ENCODE results near the gene MYOG. TPM values are rescaled to one million over a fixed set of nuclear protein-coding genes. Genes with fewer than 3 reads are reported as not detected.

MYOG gene
- total and polyA plus RNA-seq, 2 of the 13 experiments (the other 11 are each of a cell fraction or from before 2014, with no cell fraction given), result not detected

DNA sequence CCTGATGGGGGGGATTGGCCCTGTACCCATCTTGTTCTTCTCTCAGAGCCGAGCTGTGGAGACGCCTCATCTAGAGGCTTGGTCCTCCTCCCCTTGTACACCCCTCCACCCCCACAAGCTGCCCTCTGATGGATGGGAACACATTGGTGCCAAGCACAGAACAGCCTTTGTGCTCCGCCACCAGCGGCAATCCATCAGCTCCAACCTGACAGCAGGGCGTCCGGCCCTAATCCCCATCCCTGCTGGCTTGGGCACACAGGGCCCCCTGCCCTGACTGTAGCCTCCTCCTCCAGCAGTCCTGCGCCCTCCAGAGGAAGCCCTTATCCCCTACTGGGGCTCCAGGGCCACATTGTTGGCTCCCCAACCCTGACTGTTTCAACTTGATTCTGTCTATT lies 3.8 kb upstream of the MYOG start:
- CTCF ChIA-PET (ENCODE audit: low intra/inter-chr PET ratio, low total read pairs), result no interaction called here
- ATAC-seq, result no peak

DNA sequence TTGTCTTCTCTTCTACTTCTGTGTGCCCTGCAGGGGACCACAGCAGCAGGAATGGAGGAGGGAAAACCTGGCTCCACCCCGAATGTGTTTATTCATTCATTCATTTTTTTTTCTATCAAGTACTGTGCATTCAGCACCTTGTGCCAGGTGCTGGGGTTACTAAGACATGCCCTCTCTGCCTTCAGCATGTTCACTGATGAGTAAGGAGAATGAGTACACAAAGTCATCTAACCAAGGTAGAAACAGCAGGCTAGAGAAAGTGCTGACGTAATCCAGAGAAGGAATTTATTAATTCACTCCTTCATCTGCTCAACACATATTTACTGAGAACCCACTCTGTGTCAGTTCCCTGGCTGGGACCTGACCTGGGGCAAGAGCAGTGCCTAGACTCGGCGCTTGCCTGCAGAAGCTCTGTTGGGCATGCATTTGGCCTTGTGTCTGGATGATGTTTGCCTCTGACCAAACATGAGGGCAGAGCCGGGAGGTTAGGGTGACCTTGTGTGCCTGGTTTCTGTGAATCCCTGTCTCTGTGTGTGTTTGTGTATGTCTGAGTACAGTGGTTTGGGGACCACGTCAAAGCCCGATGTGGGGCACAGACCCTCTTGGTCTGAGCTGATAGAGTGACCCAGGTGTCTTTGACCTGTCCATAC lies 3.3 kb upstream of the MYOG start:
- 15% methylated on average over 3 of the region's 7 CpGs for WGBS (ENCODE audit: low lambda C conversion rate)
- TF ChIP-seq ATF7 (IDR thresholded peaks at IDR 0.05) (peak; percentile 32; the same call in 1 of the 2 replicates), ATF7 (CRISPR knock-in tag; IDR thresholded peaks at IDR 0.05) (no peak), THAP11 (CRISPR knock-in tag; IDR thresholded peaks at IDR 0.05) (no peak), KAT8 (CRISPR knock-in tag; IDR thresholded peaks at IDR 0.05) (no peak), ZNF205 (CRISPR knock-in tag; IDR thresholded peaks at IDR 0.05) (no peak)

More for the DNA sequence above, 3.8 kb upstream of the MYOG start:
- H3K27me3 ChIP-seq (ENCODE audit: control insufficient read depth in 1 of 2, insufficient read depth in 2 of 2, low read length in 2 of 2), result peaks cover 3 to 14% of the 10 kb centered on the region in 2 experiments; a peak in 4 of 5 replicates
- no peaks in the 10 kb centered on the region for H3K36me3 ChIP-seq (replicated peaks in 1 of 2; ENCODE audit: control insufficient read depth in 1 of 2, insufficient read depth in 2 of 2, low read length in 2 of 2)
- intact Hi-C loops (cut with micrococcal nuclease; ENCODE audit: unreplicated experiment) (no loop called here), in situ Hi-C loops (cut with HindIII; ENCODE audit: extremely low pct_ligation_motif_present, low pct_unique_long_range_greater_than_20kb) (no loop called here)
- BruUV-seq (replicated peaks), result no TSS peak
- H4K20me1 ChIP-seq (ENCODE audit: insufficient read depth, low read length), result no peaks in the 10 kb centered on the region
- DNase-seq (ENCODE audit: low spot score) (no peak), FAIRE-seq (no peak)
- WGBS (ENCODE audit: low lambda C conversion rate), result 41% methylated on average over 5 of the region's 7 CpGs
- no peak overlapping the region for H3K4me3 ChIP-seq (replicated peaks in 1 of 3; ENCODE audit: insufficient read depth in 1 of 3, low read depth in 2 of 3, low read length in 3 of 3)
- POLR2A ChIA-PET, result no interaction called here
- H3K27ac ChIP-seq (ENCODE audit: extremely low read length, insufficient read depth, low read length), result no peak overlapping the region
- H3K79me2 ChIP-seq (ENCODE audit: insufficient read depth, low read length), result no peaks in the 10 kb centered on the region
- H3K4me2 ChIP-seq (ENCODE audit: low read depth, low read length), result no peak overlapping the region
- peaks cover 5% of the 10 kb centered on the region; the same call in 1 of the 2 replicates for H3K9me3 ChIP-seq (ENCODE audit: low read length)
- H3K9ac ChIP-seq (ENCODE audit: insufficient read depth, low read depth, low read length), result no peak overlapping the region
- no peaks in the 10 kb centered on the region for H3K4me1 ChIP-seq (ENCODE audit: insufficient read depth, low read length)
- TF ChIP-seq ZNF333 (CRISPR knock-in tag; IDR thresholded peaks at IDR 0.05; ENCODE audit: borderline replicate concordance), result no peak
- TF ChIP-seq DNMT1 (CRISPR knock-in tag; IDR thresholded peaks at IDR 0.05), result no peak
- no peak for TF ChIP-seq ZBTB1 (CRISPR knock-in tag; IDR thresholded peaks at IDR 0.05; ENCODE audit: borderline replicate concordance)
- TF ChIP-seq IKZF4 (CRISPR knock-in tag; IDR thresholded peaks at IDR 0.05; ENCODE audit: borderline replicate concordance, low read depth, not compliant biosample characterization), result no peak
- no peak for TF ChIP-seq RARA (CRISPR knock-in tag; IDR thresholded peaks at IDR 0.05)
- no peak overlapping the region for H2AFZ ChIP-seq (ENCODE audit: low read length)

More for the DNA sequence above, 3.3 kb upstream of the MYOG start:
- POLR2A ChIA-PET, result no interaction called here
- peaks cover 5 to 14% of the 10 kb centered on the region in 2 experiments; a peak in 4 of 5 replicates for H3K27me3 ChIP-seq (ENCODE audit: control insufficient read depth in 1 of 2, insufficient read depth in 2 of 2, low read length in 2 of 2)
- no peaks in the 10 kb centered on the region for H3K4me1 ChIP-seq (ENCODE audit: insufficient read depth, low read length)
- H2AFZ ChIP-seq (ENCODE audit: low read length), result no peak overlapping the region
- H3K9me3 ChIP-seq (ENCODE audit: low read length), result no peaks in the 10 kb centered on the region
- no peaks in the 10 kb centered on the region for H3K36me3 ChIP-seq (replicated peaks in 1 of 2; ENCODE audit: control insufficient read depth in 1 of 2, insufficient read depth in 2 of 2, low read length in 2 of 2)
- CTCF ChIA-PET (ENCODE audit: low intra/inter-chr PET ratio, low total read pairs), result no interaction called here
- no peak overlapping the region for H3K9ac ChIP-seq (ENCODE audit: insufficient read depth, low read depth, low read length)
- DNase-seq (ENCODE audit: low spot score), result peak; percentile 12
- no peaks in the 10 kb centered on the region for H3K79me2 ChIP-seq (ENCODE audit: insufficient read depth, low read length)
- intact Hi-C loops (cut with micrococcal nuclease; ENCODE audit: unreplicated experiment) (no loop called here), in situ Hi-C loops (cut with HindIII; ENCODE audit: extremely low pct_ligation_motif_present, low pct_unique_long_range_greater_than_20kb) (no loop called here)
- BruUV-seq (replicated peaks), result no TSS peak
- H4K20me1 ChIP-seq (ENCODE audit: insufficient read depth, low read length), result no peaks in the 10 kb centered on the region
- H3K27ac ChIP-seq (ENCODE audit: extremely low read length, insufficient read depth, low read length), result no peak overlapping the region
- H3K4me2 ChIP-seq (ENCODE audit: low read depth, low read length), result no peak overlapping the region
- H3K4me3 ChIP-seq (replicated peaks in 1 of 3; ENCODE audit: insufficient read depth in 1 of 3, low read depth in 2 of 3, low read length in 3 of 3), result no peak overlapping the region
- ATAC-seq, result peak; percentile 19; the same call in 1 of the 3 replicates
- no peak for FAIRE-seq
